GM20431 (cell line): ENCODE measurements around the gene MADD.

ENCODE experiments used
- in situ Hi-C: fragments of 300-500 bp; cut with MseI, MboI; formaldehyde crosslinking; loops from one replicate; pipeline ENCODE4 v1.15.0; 2020; ENCODE audit warnings: low sequenced_read_pairs; ENCODE audit not compliant: unreplicated experiment

MADD gene

DNA sequence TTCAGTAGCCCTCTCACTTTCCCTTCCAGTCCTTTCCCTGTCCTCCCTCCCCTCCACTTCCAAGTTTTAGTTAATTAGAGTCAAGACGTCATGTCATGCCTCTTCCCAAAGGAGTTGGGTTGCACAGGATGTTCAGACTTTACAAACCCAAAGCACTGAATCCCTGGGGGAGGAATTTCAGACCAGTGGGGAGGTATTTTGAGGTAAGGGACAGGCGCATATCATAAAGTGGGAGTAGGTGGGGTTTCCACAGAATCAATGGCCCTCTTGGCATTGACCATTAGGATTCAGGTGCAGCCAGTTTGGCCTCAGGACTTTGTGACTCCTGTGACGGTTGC, 20.6 kb upstream of the MADD start:
- in situ Hi-C loops: no loop called here

- in situ Hi-C loops: no loop called here
Observed at GRCh38 chr11:47251751-47252150, 18.2 kb upstream of the MADD start.

- in situ Hi-C loops: no loop called here
Observed at GRCh38 chr11:47253660-47254059, 16.3 kb upstream of the MADD start.

DNA sequence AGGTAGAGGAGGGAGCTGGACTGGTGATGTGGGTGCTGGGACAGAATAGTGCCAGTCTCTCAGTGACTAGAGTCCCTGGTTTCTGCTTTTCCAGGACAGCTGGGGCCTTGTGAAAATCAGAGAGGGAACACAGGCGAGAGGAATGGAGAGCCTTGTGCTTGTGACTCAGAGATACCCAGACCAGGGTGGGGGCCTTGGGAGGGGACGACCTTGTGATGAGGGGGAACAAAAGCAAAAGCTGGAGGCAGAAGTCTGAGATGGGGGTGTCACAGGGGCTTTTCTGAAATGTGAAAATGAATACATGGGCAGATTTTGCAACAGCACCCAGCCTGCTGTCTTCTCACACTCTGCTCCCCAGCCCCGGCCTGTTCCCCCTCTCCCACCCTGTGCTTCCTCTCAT, 15.5 kb upstream of the MADD start:
- in situ Hi-C loops: no loop called here

DNA sequence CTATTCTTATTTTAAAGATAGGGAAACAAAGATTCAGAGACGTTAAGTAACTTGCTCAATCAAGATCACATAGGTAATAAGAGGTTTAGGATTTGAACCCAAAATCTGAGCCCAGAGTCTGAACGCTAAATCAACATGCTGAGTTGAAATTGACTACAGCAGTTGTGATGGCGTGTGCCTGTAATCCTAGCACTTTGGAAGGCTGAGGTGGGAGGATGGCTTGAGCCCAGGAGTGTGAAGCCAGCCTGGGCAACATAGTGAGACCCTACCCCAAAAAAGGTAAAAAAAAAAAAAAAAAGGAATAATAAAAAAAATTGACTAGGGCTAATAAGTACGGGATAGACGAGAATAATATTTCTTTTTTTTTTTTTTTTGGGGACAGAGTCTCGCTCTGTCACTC, 13.6 kb upstream of the MADD start:
- in situ Hi-C loops: no loop called here

- in situ Hi-C loops: no loop called here
Observed at GRCh38 chr11:47257177-47257516, 12.8 kb upstream of the MADD start.

DNA sequence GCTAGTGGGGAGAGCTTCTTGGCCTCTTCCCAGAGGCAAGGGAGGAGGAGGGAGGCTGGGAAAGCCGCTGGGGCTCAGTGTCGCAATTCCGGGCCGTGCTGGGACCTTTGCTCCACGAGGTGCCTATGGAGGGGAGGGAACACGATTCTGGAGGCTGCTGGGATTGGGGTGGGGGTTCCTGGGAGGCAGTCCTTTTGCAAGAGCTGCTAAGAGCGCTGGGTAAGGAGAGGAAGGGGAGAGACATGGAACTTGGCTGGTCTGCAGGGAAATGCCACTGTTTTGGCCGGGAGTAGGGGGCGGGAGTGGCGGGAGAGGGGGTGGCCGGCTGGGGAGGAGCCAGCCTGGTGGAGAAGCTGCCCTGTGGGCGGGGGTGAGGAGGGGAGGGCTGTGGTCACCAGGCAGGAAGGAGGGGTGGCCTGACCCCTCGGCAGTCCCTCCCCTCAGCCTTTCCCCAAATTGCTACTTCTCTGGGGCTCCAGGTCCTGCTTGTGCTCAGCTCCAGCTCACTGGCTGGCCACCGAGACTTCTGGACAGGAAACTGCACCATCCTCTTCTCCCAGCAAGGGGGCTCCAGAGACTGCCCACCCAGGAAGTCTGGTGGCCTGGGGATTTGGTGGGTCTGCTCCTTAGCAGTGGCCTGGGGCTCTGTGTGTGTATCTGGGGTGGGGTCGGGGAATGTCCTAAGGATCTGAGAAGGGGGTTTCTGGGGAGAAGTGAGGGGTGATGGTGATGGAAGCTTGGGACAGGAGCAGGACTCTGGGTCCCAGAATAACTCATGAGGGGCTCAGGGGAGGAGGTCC, 12.2 kb upstream of the MADD start, which contains the start of gene NR1H3:
TSS of gene NR1H3 (plus strand) at position 480 of the 800 bp plus-strand sequence. CDS start 1,221 bp downstream, outside the sequence.
- in situ Hi-C loops: no loop called here

- in situ Hi-C loops: no loop called here
Observed at GRCh38 chr11:47258317-47258902, 11.5 kb upstream of the MADD start.

GRCh38 chr11:47259232-47259977, 10.5 kb upstream of the MADD start:
- in situ Hi-C loops: no loop called here

DNA sequence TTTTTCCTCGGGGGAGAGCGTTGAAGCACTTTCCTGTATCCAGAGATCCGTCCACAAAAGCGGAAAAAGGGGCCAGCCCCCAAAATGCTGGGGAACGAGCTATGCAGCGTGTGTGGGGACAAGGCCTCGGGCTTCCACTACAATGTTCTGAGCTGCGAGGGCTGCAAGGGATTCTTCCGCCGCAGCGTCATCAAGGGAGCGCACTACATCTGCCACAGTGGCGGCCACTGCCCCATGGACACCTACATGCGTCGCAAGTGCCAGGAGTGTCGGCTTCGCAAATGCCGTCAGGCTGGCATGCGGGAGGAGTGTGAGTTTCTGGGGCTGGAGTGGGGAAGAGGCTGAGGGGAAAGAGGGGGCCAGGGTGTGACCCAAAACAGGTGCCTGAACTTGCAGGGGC, 9.6 kb upstream of the MADD start:
- in situ Hi-C loops: no loop called here

DNA sequence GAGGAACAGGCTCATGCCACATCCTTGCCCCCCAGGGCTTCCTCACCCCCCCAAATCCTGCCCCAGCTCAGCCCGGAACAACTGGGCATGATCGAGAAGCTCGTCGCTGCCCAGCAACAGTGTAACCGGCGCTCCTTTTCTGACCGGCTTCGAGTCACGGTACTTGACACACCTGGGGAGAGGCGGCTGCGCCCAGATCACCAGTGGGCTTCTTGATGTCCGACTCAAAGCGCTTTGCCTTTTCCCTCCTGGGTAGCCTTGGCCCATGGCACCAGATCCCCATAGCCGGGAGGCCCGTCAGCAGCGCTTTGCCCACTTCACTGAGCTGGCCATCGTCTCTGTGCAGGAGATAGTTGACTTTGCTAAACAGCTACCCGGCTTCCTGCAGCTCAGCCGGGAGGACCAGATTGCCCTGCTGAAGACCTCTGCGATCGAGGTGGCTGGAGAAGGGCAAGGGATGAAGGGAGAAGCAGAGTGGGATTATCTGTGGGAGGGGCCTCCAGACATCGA, 8.6 kb upstream of the MADD start:
- in situ Hi-C loops: no loop called here

- in situ Hi-C loops: no loop called here
Observed at GRCh38 chr11:47264119-47264518, 5.8 kb upstream of the MADD start.

DNA sequence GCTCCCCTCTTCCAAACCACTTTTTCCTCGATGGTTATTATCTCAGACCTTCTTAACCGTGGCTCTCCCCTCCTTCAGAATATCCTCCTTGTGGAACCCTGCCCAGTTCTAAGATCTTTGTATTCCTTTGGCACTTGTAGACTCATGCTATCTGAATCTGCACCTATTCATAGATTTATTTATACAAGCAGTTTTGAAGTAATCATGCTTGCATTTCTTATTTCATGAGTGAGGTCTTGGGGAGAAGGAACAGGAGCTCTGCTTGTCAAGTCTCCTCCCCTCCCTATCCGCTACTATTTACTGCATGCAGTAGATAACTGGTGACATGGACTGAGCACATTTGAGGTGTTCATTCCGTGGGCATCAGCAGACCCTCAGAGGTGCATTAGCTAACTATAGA, 5.4 kb upstream of the MADD start:
- in situ Hi-C loops: no loop called here

DNA sequence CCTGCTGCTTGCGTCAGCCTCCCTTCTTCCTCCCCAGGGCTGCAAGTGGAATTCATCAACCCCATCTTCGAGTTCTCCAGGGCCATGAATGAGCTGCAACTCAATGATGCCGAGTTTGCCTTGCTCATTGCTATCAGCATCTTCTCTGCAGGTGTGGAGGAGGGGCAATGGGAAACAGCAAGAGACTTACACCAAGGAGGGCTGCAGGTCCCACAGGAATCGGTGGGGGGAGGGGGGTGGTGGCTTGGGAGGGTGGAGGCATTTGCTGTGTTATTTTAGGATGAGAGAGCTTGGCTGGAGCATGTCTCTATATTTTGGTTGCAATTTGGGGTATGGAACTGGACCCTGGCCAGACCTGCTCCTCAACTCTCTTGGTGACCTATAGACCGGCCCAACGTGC, 2.1 kb upstream of the MADD start:
- in situ Hi-C loops: no loop called here

GRCh38 chr11:47268448-47269001, 1.4 kb upstream of the MADD start:
- in situ Hi-C loops: no loop called here

DNA sequence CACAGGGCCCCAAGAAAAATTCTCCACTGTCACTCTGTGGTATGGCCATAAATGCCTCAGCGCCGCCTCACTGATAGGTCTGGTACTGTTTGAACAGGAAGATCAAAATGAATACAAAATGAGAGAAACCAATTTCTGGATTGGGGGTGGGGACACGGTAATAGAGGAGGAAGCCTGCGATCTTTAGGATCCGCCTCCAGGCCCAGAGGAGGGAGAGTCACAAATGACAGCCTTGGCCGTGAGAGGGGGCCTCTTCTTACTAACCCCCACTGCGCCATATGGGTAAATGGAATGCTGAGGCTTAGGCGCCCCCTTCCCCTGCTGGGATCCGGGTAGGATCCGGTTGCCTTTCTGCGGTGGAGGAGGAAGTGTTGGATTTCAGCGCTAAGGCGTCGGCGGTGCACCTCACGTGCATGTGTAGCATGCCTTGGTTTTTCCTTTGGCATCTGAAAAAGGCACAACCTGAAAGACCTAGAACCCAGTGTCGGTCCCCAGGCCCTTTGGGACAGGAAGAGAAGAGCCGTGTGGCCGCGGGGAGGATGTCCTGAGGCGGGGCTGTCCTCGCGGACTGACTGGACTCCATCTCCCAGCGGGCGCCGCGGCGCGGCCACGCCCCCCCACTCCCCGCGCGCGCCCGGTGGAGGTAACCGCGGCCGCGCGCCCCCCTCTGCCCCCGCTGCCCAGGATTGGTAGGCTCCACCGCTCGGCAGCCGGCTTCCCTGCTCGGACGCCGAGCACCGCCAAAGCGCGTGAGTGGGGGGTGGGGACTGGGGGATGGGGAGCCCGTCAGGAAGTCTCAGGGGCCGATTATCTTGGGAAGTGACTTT, 718 bp upstream of the MADD start:
- in situ Hi-C loops: no loop called here

GRCh38 chr11:47270331-47271271, 668 bp downstream of the MADD start:
- in situ Hi-C loops: no loop called here

DNA sequence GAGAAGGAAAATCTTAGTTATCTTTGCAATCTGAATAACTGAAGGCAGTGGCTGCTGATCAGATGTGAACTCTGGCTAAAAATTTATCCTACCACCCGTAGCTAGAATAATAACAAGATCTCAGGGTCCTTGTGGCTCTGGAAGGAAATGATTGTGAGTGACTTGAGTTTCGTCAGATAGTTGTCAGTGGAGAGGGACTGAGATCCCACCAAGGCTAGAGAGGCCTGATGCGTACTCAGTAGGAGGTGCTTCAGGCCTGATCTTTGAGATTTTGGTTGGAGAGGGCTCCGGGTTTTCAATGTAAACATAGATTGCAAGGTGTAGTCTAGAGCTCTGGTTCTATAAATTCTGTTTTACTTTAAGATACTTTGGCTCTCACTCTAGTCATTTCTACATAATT, 1.4 kb downstream of the MADD start:
- in situ Hi-C loops: no loop called here
